ENCODE measurements around the gene ARNT2. TPM values are rescaled to one million over a fixed set of nuclear protein-coding genes. Genes with fewer than 3 reads are reported as not detected.

ARNT2 gene
- total RNA-seq, 1 donor from 2014 or later, result 0.87 TPM

DNA sequence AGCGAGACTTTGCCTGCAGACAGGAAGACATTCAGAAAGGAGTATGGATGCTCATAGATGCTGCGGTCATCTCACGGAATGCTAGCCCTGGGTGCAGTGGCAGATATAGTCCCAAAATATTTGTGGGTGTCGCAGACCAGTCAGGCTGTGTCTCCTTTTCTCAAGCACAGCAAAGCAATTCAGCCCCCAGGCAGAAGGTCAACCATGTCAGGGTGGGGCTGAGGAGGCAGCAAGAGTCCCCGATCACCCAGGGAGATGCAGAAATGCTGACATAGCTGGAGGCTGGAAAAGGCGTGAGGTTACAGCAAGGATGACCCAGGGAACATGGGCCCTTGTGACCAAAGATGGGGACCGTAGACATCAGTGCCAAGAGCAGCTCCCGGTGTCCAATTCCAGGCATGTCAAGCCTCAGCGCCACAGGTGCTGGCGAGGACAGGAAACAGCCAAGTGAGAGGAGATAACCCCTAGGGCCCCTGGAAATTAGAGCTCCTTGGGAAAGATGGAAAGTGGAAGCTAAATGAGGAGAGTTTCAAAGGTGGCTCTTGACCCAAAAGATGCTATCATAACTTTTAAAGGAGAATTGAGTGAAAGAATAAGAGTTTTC is 209.7 kb downstream of the ARNT2 start:
- Mint-ChIP-seq H3K27me3 (ENCODE audit: unreplicated experiment) (peaks cover 5% of the 10 kb centered on the region), H3K9me3 (ENCODE audit: unreplicated experiment) (no peaks in the 10 kb centered on the region), H3K27ac (ENCODE audit: unreplicated experiment) (no peak overlapping the region), H3K4me3 (ENCODE audit: unreplicated experiment) (no peak overlapping the region), H3K36me3 (ENCODE audit: low read depth, unreplicated experiment) (no peaks in the 10 kb centered on the region), H3K4me1 (ENCODE audit: unreplicated experiment) (no peaks in the 10 kb centered on the region)
- TF ChIP-seq, protein P1, sequence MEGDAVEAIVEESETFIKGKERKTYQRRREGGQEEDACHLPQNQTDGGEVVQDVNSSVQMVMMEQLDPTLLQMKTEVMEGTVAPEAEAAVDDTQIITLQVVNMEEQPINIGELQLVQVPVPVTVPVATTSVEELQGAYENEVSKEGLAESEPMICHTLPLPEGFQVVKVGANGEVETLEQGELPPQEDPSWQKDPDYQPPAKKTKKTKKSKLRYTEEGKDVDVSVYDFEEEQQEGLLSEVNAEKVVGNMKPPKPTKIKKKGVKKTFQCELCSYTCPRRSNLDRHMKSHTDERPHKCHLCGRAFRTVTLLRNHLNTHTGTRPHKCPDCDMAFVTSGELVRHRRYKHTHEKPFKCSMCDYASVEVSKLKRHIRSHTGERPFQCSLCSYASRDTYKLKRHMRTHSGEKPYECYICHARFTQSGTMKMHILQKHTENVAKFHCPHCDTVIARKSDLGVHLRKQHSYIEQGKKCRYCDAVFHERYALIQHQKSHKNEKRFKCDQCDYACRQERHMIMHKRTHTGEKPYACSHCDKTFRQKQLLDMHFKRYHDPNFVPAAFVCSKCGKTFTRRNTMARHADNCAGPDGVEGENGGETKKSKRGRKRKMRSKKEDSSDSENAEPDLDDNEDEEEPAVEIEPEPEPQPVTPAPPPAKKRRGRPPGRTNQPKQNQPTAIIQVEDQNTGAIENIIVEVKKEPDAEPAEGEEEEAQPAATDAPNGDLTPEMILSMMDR (IDR thresholded peaks at IDR 0.05; ENCODE audit: unreplicated experiment), result no peak
- DNase-seq (ENCODE audit: low spot score), result no peak

DNA sequence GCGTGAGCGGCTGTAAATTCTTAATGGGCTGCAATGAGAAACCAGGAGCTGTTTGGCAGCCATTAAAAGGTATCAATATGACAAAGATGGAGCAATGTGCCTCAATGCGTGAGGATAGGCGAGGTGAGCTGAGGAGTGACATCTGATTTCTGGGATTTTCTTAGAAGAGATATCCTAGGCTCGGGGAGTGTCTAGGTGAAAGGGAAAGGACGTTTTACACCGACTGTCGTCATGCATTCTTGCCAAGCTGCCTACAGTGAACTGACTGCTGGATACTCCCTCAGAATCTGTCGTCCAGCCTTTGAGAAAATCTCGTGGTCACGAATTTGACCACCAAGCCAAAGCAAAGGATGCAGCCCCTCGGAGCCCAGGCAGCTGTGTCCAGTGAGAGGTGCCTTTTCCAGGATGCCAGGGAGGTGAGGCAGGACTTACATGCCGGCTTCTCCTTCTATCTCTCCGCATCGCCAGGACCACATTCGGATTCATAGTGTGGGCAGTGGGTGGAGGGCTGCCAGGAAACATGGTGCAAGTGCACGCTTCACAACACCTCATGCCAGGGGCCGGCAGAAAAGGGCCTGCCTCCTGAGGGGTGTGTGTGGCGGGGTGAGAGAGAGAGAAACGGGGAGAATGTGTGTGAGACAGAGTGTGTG is 210.7 kb downstream of the ARNT2 start:
- Mint-ChIP-seq H3K27me3 (ENCODE audit: unreplicated experiment) (peaks cover 3% of the 10 kb centered on the region), H3K4me3 (ENCODE audit: unreplicated experiment) (no peak overlapping the region), H3K27ac (ENCODE audit: unreplicated experiment) (no peak overlapping the region), H3K9me3 (ENCODE audit: unreplicated experiment) (no peaks in the 10 kb centered on the region), H3K4me1 (ENCODE audit: unreplicated experiment) (no peaks in the 10 kb centered on the region), H3K36me3 (ENCODE audit: low read depth, unreplicated experiment) (no peaks in the 10 kb centered on the region)
- TF ChIP-seq, protein P1 (IDR thresholded peaks at IDR 0.05; ENCODE audit: unreplicated experiment), result no peak
- DNase-seq (ENCODE audit: low spot score), result no peak

DNA sequence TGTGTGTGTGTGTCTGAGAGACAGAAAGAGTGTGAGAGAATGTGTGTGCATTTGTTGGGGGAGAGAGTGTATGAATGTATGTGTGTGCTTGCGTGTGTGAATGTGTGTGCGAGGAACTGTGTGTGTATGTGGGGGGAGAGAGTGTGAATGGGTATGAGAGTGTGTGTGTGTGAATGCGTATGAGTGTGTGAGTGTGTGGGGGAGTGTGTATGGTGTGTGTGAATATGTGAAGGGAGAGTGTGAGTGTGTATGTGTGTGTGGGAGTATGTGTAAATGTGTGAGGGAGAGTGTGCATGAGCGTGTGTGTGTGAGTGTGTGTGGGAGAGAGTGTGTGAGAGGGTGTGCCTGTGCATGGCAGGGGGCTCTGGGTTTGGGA is 211.2 kb downstream of the ARNT2 start:
- Mint-ChIP-seq H3K4me3 (ENCODE audit: unreplicated experiment) (no peak overlapping the region), H3K4me1 (ENCODE audit: unreplicated experiment) (no peaks in the 10 kb centered on the region), H3K27ac (ENCODE audit: unreplicated experiment) (no peak overlapping the region), H3K9me3 (ENCODE audit: unreplicated experiment) (no peaks in the 10 kb centered on the region), H3K36me3 (ENCODE audit: low read depth, unreplicated experiment) (no peaks in the 10 kb centered on the region), H3K27me3 (ENCODE audit: unreplicated experiment) (peaks cover 3% of the 10 kb centered on the region)
- TF ChIP-seq, protein P1 (IDR thresholded peaks at IDR 0.05; ENCODE audit: unreplicated experiment), result no peak
- DNase-seq (ENCODE audit: low spot score), result no peak

DNA sequence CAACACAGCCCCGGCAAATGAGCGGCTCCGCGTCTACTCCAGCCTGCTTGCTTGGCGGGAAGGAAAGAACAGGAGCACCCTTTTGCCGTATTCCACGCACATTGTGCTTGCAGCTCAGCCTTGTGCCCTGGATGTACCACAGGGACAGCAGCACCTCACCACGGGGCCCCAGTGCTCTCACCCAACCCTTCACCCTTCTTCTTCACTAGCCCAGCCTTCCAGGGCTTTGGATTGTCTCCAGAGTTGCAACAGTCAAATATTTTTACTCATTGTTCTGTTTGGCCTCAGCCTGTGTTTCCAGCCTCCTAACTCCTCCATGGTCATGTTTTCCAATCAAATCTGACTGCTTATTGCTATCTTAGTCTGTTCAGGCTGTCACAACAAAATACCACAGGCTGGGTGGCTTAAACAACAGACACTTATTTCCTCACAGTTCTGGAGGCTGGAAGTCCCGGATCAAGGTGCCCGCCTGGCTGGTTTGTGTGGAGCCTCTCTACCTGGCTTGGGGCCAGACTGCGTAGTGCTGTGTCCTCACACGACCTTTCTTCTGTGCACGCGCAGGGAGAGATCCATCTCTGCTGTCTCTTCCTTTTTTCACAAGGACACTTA is 211.7 kb downstream of the ARNT2 start:
- Mint-ChIP-seq H3K9me3 (ENCODE audit: unreplicated experiment) (no peaks in the 10 kb centered on the region), H3K27ac (ENCODE audit: unreplicated experiment) (no peak overlapping the region), H3K4me3 (ENCODE audit: unreplicated experiment) (no peak overlapping the region), H3K36me3 (ENCODE audit: low read depth, unreplicated experiment) (no peaks in the 10 kb centered on the region), H3K4me1 (ENCODE audit: unreplicated experiment) (peaks cover 2% of the 10 kb centered on the region), H3K27me3 (ENCODE audit: unreplicated experiment) (peaks cover 3% of the 10 kb centered on the region)
- DNase-seq (ENCODE audit: low spot score), result no peak
- TF ChIP-seq, protein P1 (IDR thresholded peaks at IDR 0.05; ENCODE audit: unreplicated experiment), result no peak

Data from endothelial cell (in vitro differentiated cells).